GM12875 (cell line): ENCODE results near the gene ARHGAP21.

ENCODE experiments used
- H3K4me3 ChIP-seq: one replicate; pipeline ENCODE4 v1.5.1; 2011; ENCODE audit warnings: low read depth, low read length, control low read depth
- CTCF ChIP-seq: IDR thresholded peaks from 2 replicates; pipeline ENCODE4 v1.5.1; 2011; ENCODE audit warnings: low read depth, mild to moderate bottlenecking, control low read depth, inconsistent platforms, low read length, moderate library complexity, borderline replicate concordance; ENCODE audit not compliant: insufficient read depth

The ARHGAP21 gene

GRCh38 chr10:24536636-24537035 lies 187.1 kb downstream of the ARHGAP21 start:
- H3K4me3 ChIP-seq, result no peak overlapping the region

GRCh38 chr10:24533981-24534380 lies 189.7 kb downstream of the ARHGAP21 start:
- TF ChIP-seq CTCF, result no peak
- no peak overlapping the region for H3K4me3 ChIP-seq

More at GRCh38 chr10:24536636-24537035, 187.1 kb downstream of the ARHGAP21 start:
- TF ChIP-seq CTCF, result no peak
